HG03439 (cell line): ENCODE data around the gene ARL3.
A peak's percentile ranks its signal among the peaks of the same experiment; 100 is the strongest.
"Not testable (repeated sequence)": the region's sequence is repeated elsewhere in the genome, so short reads cannot be mapped to it uniquely, and the experiment has no call there.

Experiments used
- ATAC-seq: cut with Tn5 transposase; IDR thresholded peaks from one replicate; pipeline ENCODE4 v1.9.1; 2021; ENCODE audit warnings: mild to moderate bottlenecking, moderate library complexity; ENCODE audit not compliant: unreplicated experiment

ARL3 gene

DNA sequence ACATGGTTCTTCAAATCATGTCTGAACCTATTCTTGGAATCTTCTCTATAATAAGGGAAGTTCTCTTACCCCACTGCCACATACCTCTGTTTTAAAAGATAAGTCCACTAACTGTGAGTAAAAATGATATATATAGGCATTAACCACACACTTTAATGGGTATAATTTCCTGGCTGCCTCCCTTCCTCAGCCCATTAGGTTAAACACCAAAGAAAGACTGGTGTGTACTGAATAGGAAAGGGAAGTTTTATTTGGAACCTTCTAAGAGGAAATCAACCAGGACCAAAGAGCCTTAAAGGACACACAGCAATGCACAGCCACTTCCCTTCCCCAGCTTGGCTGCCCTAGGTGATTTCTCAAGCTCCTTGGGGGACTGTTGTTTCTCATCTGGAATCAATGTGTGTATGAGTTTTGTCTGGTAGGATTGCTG, 24.5 kb upstream of the ARL3 start:
- no peak for ATAC-seq

DNA sequence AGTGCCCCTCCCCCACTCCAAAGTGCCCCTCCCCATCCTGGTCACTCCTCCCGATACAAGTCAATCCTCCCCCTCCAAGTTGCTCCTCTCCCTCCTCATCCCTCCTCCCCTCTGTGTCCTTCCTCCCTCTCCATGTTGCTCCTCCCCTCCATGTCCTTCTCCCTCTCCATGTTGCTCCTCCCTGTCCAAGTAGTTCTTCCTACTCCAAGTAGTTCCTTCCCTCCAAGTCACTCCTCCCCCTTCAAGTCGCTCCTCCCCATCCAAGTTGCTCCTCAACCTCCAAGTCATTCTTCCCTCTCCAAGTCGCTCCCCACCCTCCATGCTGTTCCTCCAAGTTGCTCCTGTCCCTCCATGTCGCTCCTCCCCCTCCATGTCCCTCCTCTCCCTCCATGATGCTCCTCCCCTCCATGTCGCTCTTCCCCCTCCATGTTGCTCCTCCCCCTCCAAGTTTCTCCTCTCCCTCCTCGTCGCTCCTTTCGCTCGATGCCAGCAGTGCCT, 20.9 kb upstream of the ARL3 start:
- ATAC-seq: no peak

DNA sequence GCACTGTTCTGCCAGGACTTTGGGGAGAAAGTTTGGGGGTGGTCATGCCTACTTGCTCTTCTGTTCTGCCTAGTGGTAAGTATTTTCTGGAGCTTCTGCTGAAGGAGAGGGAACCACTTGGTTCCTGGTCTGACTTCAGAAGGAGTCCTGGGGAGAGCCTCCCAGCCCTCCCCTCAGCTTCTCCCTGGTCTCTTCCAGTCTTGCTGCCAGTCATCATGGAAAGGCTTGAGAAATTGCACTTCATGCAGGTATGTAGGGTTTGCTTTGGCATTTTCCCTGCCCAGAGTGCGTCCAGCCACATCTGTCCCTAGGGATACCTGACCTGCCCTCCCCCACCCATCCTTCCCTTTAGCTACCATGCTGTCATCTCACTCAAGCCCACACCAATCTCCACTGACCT, 18.5 kb upstream of the ARL3 start:
- ATAC-seq: no peak

DNA sequence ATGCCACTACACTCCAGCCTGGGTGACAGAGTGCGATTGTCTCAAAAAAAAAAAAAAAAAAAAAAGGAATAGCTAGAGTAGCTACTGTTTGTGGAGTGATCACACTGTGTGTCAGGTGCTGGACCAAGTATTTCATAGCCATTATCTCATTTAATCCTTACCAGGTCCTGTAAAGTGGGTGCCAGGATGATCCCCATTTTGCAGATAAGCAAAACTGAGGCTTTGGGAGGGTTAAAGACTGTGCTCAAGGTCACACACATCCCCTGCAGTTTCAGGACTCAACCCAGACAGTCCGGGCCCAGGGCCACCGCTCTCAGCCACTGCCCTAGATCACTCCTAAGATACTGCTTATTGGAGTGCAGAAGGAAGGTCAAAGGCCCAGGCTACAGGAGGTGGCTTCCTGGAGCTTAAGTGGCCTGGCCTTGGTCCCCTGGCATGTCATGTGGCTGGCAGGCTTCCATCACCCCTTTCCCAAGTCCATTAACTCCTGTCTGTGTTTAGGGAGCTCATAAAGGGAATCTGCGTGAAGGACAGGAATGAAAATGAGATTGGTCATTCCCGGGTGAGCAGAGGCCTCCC, 17.1 kb upstream of the ARL3 start:
- no peak for ATAC-seq

DNA sequence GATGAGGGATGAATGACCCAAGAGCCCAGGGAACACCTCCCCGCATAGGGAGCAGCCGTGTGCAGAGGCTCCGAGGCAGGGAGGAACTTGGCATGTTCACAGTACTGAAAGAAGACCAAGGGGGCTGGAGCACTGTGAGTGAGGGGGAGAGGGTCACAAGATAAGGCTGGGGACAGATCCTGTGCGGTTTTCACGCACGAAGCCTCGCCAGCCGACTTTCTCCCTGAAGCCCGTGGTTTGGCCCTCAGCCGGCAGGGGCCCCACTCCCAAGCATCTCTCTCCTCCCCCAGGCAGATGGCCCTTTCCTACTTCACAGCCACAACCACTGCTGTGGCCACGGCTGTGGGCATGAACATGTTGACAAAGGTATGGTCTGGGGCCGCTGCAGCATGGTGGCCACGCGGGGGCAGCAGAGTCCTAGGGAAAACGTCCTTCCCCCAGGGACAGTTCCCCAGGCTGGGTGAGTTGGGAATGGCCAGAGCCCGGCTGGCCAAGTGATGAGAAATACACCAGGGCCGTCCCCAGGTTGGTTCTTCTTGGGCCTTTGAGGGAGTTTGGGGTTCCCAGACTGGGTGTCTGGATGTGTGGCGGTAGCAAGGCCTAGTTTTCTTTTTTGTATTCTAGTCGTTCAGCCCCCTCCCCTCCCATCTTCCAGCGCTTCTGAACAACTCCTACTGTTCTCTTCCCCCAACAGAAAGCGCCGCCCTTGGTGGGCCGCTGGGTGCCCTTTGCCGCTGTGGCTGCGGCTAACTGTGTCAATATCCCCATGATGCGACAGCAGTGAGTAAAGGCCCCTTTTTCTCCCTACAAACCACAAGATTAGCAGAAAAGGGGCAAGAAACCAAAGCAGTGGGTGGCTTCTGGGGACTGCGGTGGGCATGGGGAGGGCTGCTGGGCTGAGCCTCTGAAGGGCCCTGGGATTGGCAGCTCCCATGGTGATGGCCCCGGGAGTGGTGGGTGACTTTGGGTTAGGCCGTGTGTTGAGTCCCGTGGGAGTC, 15.1 kb upstream of the ARL3 start:
- ATAC-seq: no peak

DNA sequence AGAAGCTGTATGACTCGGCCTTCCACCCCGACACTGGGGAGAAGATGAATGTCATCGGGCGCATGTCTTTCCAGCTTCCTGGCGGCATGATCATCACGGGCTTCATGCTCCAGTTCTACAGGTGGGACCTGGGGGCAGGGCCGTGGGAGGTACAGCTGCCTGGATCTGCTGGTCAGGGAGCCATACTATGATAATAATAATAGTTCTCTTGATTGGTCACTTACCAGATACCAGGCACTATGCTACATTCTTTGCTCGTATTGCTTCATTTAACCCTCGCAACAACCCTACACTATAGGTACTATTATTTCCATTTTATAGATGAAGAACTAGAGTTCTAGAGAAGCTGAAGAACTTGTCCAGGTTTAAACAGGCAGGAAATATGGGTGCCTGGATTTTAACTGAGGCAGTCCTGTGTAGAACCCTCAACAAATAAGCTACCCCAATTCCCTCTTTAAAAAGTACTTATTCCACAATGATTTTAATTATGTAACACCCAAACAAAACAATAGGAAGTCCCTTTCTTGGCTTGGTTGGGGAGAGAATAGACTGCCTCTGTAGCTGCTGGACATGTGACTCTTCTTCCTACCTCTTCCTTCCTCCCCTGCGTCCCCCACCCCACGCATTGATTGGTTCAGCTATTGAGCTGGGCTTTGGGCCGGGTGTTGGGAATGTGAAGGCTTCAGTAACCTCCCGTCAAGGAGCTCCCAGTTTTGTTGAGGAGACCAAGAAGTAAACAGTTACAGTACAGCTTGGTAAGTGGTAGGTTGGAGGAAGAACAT, 13.0 kb upstream of the ARL3 start:
- ATAC-seq: no peak

DNA sequence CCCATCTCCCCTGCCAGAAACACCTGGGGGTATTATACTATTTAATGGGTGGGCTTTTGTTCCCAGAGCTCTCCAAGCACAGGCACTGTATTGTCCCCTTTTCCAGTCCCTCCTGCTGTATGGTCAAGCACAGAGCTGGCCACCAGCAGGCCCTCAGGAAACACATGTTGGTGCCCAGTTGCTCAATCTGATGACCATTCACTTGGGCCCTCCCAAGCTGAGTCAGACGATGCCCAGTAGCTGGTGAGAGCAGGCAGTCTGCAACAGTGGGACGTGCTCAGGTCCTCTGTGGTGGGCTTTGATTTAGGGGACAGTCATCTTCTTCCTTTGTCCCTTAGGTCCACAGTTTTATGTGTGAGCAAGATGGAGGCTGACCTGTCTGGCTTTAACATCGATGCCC, 12.1 kb upstream of the ARL3 start:
- ATAC-seq: no peak

DNA sequence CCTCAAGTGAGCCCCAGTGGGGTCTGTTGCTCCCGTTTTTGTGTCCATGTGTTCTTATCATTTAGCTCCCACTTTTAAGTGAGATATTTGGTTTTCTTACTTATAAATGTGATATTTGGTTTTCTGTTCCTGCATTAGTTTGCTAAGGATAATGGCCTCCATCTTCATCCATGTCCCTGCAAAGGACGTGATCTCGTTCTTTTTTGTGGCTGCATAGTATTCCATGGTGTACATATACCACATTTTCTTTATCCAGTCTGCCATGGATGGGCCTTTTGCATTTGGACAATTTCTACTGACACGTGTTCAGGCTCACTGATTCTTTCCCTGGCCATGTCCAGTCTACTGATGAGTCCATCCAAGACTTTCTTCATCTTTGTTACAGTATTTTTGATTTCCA, 9.8 kb upstream of the ARL3 start:
- no peak for ATAC-seq

DNA sequence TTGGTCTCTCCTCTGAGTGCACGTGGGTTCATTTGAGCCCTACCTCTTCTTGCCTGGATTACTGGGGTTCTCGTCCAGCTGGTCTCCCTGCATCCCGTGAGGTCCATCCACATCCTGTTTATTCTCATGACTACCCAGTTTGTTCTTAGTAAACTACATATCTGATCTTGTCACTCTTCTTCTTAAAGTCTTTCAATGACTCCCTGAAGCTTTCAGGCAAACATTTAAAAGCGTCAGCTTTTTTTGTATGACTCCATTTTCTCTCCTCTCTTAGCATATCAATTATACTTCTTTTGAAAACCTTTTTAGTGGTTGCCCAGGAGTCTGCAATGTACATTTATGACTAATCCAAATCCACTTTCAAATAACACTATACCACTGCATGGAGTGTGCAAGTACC, 7.8 kb upstream of the ARL3 start:
- ATAC-seq: no peak

DNA sequence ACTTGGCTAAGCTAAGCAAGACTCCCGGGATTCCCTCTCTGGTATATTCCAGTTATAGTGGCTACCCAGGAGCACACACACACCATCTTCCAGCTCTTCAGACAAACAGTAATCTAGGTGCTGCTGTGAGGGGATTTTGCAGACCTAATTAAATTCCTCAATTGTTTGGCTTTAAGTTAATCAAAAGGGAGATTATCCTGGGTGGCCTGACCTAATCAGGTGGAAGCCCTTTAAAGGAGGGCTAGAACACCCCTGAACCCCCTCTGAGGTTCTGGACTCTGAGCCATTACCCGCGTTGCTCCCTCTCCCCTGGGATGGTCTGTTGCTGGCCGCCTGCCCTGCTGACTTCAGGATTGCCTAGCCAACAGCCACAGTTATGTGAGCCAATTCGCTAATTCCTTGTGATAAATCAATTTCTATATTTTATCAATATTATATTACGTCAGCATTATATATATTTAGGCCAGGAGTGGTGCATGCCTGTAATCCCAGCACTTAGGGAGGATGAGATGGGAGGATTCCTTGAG, 6.6 kb upstream of the ARL3 start:
- no peak for ATAC-seq

DNA sequence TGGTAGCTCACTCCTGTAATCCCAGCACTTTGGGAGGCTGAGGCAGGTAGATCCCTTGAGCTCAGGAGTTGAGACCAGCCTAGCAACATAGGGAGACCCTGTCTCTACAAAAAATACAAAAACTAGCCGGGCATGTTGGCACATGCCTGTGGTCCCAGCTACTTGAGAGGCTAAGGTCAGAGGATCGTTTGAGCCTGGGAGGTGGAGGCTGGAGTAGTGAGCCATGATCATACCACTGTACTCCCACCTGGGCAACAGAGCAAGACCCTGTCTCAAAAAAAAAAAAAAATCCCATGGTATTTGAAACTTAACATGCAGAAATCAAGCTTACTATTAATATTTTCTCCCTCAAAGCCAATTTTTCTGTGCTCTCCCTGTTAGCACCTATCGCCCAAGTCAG, 6.1 kb upstream of the ARL3 start:
- ATAC-seq: no peak

DNA sequence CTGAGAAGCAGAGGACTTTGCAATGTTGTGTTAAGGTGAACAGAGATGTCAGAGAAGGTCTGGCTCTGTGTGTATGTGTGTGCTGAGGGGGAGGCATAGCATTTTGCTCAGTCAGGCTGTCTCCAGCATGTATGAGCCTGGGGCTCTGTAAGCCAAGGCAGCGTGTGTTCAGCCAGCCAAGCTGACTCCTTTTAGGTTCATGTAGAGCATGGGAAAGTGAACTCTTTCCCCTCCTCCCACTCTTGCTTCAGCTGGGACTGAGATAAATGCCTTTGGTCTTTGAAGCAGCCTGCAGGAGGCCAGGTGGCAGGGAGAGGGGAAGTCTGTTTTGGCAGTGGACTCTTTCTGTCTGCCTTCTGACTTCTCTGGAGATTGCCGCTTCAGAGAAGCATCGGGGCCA, 4.0 kb upstream of the ARL3 start:
- no peak for ATAC-seq

DNA sequence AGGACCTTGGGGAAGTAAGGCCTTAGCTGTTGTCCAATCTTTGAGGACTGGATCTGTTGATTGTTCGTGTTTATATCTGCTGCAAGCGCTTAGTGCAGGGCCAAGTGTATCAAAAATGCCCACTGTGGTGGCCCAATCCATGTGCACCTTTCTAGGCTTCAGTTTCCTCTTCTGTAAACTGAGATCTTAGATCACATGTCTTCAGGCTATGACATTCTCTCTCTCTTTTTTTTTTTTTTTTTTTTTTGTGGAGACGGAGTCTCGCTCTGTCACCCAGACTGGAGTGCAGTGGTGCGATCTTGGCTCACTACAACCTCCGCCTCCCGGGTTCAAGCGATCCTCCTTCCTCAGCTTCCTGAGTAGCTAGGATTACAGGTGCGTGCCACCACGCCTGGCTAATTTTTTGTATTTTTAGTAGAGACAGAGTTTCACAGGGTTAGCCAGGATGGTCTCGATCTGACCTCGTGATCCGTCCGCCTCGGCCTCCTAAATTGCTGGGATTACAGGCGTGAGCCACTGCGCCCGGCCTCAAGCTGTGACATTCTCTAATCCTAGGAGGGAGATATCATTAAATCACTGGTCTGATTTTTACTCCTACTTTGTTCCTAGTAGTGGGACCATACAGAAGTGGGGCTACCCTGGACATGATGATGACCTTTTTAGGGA, 2.8 kb upstream of the ARL3 start:
- ATAC-seq: not testable (repeated sequence)

DNA sequence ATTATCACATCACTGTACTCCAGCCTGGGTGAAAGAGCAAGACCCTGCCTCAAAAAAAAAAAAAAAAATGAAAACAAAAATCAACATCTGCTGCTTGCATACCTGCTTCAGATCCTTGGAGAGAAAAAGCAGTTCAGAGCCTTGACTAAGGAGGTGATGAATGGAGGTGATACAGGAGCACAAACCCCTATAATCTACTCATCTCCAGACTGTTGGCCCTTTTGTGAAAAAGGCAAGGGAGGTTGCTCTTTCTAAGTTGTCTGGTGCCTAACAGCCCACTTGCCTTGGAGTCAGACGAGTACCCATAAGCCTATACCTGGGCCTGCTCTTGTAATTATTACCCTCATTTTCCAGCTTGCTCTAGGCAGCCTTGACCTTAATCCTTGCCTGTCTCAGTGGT, 1.7 kb upstream of the ARL3 start:
- ATAC-seq: no peak

DNA sequence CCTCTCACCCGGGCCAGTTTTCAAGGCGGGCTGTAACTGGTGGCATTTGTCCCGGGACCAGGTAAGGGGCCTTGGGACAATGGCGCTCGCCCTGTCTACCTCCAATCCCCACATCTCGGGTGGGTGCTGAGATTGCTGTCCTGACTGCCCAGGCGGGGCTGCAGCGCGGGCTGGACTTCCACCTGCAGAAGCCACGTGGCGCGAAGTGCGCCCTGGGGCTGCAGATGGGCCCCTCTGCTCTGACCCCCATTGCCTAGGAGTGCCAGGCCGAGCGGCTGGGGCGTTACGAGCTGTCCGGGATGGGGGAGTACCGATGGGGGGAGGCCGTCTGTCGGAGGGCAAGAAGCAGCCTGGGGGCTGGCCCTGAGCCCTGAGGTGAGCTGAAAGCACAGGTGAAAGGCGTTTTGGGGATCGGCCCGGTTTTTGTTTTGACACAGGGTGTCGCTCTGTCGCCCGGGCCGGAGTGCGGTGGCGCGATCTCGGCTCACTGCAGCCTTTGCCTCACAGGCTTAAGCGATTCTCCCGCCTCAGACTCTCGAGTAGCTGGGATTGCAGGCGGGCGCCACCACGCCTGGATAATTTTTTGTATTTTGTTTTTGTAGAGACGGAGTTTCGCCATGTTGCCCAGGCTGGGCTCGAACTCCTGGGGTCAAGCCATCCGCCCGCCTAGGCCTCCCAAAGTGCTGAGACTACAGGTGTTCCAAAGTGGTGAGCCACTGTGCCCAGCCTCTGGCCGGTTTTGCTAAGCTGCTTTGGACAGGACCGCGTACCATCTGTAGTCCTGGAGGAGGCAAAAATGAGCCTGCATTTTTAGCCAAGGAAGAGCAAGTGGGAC, 641 bp upstream of the ARL3 start, which contains the start of gene SFXN2:
Gene SFXN2 (plus strand): TSS at position 16 of the 835 bp plus-strand sequence. CDS start 12,001 bp downstream, outside the sequence.
- ATAC-seq: peak; percentile 33

DNA sequence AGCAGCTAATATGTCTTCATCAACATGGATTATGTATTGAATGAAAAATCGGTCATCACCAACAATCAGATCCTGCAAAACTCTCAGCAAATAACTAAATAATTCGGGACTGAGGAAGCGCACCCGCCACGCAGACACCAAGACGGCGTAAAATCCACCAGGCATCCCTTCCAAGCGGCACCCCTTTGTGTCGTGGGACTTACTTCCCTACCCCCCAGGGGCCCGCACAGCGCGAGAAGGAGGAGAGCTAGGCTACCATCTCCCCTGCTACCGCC, 721 bp downstream of the ARL3 start:
- peak; percentile 27 for ATAC-seq

DNA sequence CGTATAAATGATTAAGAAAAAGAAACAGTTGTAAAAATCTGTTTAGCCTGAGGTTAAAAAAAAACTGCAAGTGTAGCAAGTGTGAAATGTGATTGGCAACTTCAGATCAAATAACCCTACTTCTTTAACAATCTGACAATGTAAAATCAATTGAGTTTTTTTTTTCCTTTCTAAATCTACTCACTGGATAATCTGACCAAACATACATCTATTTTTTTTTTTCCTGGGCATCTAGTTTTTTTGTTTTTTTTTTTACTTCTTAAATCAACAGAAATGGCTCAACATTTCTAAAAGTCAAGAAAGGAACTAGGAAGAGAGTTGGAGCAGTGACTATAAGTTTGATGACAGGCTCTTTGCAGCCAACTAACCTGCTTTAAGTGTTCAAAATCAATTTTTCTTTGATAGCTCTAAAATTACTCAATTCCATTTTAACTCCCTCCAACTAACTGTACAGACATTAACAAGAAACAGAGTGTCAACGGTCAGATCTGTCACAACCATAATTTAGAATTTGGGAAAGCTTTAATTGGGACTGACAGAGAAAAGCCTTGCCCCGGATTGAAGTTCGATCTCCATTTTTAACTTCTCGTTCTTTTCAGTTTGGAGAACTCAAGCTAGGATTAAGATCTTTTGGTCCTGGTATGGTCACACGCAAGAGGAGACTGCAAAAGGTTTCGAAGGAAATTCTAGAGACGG, 1.2 kb downstream of the ARL3 start:
- ATAC-seq: no peak

DNA sequence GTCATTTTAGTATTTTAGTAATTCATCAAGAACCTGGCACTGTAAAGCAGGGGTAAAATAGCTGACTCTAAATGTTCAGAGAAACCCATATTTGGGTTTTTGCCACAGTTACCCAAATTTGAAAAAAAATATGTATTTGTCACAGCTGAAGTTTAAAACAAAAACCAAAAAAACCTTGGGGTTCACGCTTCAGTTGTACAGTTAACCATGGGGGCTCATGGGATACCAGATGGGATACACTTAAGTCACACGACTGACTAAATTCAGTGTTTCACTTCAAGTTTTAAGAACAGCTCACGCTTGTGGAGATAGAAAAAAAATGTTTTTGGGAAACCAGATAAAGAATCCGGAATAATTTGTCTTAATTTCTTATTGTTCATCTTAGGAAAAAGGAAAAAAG, 2.1 kb downstream of the ARL3 start:
- no peak for ATAC-seq

DNA sequence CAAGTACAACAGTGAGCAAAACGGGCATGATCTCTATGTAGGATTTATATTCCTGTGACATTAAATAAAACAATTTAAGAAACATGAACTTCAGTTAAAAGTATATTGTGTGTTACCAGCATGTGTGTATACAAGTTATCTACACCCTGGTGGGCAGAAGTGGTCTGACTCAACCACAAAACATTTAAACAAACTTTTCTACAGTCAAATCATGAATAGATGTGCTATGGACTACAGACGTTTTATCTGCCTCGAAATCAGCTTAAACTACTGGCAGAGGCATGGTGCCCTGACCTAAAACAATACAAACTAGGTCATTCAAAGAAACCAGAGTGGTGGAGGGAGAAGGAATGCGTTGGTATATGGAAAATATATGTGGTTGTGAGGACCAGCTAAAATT, 3.6 kb downstream of the ARL3 start:
- no peak for ATAC-seq
